HG02973 (cell line): ENCODE measurements around the gene SEC23A.
"Not testable (repeated sequence)": the region's sequence is repeated elsewhere in the genome, so short reads cannot be mapped to it uniquely, and the experiment has no call there.

ENCODE experiments used
- ATAC-seq: cut with Tn5 transposase; IDR thresholded peaks from one replicate; pipeline ENCODE4 v1.9.1; 2021; ENCODE audit warnings: moderate library complexity; ENCODE audit not compliant: unreplicated experiment

The SEC23A gene

DNA sequence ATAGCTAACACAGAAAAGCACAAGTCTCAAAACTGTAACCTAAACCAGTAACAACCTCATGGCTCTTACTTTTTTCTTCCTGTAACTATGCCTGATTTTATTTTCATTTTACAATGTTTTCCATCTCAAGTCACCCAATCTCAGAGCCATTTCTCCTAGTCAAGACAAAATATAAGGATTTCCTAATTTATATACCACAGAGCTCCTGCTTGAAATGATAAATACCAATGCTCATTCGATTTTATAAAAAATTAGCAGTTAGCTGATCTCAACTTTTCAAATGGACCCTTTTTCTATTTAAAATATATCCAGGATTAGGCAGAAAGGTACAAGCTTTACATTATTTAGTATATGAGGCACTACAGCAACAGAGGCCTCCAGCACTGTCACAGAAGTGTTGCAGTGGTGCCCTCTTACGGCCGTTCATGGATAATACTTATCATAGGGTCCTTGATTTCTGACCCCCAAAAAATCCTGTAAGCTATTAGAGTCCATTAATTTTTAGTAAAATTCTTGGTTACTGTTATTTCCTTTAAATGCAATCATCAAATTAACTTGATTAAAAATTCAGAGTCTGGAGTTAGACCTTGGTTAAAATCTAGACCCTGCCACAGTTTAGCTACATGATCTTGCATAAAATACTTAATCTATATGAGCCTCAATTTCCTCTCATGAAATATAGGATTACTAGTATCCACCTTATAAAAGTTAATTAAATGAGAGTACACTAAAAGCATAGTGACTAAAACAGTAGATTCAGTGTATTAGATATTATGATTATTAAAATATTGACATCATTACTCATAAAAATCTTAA is 68.3 kb downstream of the SEC23A start:
- ATAC-seq, result no peak

DNA sequence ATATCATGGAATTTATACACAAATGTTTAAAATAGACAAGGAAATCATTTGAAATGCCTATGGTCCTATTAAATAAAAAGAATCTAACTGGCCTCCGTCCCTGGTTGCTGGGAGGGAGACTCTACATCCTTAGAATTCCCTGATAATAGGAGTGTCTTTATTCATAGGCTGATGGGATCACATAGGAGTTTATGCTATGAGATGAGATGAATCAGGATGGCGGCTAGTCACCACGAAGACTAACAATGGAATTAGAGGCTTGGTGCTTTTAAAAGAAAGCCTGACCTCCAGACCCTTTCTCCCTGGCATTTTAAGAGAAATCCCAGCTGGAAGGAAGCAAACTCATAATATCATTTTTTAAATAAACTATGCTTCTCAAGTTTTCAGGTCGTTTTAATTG is 69.7 kb downstream of the SEC23A start:
- ATAC-seq, result no peak

DNA sequence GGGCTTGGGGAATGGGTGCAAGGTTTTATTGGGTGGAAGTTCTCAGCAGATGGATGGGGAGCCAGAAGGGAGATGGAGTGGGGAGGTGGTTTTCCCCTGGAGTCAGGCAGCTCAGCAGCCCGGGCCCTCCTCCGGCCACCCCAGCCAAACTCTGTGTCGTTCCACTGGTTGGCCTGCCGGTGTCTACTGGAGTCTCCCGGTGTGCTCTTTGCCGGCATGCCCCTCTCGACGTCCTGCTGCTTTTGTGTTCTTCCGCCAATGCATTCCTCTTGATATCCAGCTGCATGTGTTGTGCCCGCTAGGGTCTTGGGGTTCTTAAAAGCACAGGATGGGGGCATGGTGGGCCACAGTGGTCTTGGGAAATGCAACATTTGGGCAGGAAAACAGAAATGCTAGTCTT is 72.8 kb downstream of the SEC23A start:
- no peak for ATAC-seq

DNA sequence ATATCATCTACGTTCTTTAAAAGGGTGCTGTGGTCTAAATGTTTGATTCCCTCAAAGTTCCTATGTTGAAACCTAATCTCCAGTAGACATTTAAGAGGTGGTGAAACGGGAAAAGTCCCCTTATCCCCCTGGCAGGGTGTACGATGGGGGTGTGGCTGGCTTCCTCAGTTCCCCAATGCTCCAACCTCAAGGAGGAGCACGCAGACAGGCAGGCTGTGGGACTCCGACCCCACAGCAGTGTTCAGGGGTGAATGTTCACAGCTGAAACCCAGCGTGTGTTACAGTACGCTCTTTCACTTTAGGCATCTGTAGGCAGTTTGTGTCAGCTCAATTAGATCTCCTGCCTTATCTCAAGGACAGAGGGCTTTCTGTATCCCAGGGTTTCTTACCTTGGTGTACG is 73.2 kb downstream of the SEC23A start:
- no peak for ATAC-seq

DNA sequence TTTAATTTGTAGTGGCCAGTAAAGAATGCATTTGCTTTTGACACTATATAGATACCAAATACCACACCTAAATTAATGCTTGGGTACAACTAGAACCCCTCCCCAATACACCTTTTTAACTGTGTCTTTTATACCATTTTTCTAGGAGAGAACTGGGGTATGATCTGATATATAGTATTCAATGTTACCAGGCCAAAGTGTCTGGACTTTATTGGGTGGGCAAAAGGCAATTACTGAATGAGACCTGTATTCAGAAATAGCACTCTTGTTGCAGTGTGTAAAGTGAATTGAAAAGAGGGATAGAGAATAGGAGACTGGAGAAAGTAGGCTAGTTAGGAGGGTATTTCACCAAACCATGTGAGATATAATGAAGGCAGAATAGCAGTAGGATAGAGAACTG is 74.4 kb downstream of the SEC23A start:
- no peak for ATAC-seq

GRCh38 chr14:39025810-39026627 is 77.0 kb downstream of the SEC23A start:
- no peak for ATAC-seq

GRCh38 chr14:39025250-39025809 is 77.7 kb downstream of the SEC23A start:
- no peak for ATAC-seq

DNA sequence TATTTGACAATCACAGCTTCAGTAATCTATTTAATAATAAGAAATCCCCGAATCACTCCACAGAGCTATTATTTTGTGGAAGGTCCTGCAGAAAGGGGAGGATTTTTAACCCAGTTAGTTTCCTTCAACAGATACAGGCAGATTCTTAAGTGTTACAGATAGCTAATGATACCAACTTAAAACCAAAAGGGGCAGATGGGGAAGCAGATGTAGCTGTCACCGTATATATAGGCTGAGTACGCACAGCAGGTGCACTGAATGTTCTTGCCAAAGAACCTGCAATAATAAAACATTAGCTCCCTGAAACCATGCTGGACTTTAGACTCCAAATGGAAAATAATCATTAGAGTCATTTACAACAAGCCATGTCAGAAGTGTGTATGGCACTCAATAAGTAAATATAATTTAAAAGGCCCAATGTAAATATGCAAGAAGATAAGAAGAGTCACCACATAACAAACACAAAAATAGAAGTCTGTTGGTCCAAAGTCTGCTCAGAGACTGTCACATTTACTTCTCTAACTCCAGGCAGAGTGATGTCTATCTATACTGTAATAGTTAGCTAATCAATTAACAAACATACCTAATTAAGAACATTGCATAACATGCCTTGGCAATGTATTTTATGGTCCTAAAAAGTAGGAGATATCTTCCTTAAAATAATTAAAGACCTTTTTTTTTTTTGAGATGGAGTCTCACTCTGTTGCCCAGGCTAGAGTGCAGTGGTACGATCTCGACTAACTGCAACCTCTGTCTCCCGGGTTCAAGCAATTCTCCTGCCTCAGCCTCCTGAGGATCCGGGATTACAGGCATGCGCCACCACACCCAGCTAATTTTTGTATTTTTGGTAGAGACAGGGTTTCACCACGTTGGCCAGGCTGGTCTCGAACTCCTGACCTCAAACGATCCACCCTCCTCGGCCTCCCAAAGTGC is 78.8 kb downstream of the SEC23A start:
- ATAC-seq, result no peak

GRCh38 chr14:39017096-39018016 is 85.7 kb downstream of the SEC23A start:
- ATAC-seq, result not testable (repeated sequence)

DNA sequence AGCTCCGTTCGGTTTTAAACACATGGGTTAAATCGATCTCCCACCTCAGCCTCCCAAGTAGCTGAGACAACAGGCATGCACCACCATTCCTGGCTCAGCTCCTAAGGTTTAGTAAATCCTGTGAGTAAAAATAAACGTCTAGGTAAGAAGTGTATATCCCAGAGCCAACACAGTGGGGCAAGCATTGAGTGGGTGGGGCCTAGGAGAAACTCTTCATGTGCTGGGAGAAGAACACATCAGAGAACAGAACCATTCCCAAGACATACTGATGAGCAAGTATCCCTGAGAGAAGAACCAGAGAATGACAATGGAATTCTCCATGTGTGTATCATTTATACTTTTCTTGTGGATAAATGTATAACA is 86.3 kb downstream of the SEC23A start:
- no peak for ATAC-seq

- no peak for ATAC-seq
Observed at GRCh38 chr14:39015964-39016577, 87.0 kb downstream of the SEC23A start.

DNA sequence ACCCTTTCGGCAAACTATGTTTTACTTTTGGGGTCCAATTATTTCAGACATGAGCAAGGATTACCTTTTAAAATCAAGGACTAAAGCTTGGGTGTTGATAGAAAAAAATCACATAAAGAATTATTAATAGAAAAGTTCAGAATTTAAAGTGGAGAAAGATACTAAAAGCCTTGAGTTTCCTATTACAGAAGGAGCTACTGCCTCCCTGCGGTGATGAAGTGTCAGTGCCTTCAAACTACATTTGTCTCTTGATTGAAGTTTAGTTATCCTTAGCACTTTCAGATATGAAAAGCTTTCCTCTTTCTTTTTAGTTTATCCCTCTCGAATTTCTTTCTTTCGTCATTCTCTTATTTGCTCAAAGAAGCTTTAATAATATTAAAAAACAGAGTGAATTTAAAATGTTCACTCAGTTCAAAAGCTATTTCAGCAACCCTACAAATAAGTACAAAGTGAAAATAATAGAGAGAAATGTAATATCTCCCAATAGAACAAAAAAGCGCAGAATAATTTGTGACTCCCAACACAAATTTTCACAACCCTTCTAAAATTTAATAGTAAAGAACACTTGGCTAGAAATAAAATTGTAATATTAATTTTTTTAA is 87.6 kb downstream of the SEC23A start:
- peak; percentile 87 for ATAC-seq

DNA sequence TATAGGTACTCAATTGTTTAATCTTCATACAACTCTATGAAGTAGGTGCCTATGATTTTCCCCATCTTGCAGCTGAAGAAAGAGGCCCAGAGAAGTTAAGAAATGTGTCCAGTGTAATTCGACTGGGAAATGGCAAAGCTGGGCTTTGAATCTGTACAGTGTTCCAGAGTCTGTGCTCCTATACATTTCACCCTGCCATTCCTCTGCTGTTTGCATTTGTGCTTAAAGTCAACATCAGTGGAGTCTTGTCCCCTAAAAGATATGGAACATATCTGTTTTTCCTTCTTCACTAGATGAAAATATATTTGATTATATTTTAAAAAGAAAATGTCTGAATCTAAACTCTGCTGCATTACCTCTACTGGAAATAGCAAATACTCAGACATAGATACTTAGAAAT is 88.6 kb downstream of the SEC23A start:
- ATAC-seq, result no peak

DNA sequence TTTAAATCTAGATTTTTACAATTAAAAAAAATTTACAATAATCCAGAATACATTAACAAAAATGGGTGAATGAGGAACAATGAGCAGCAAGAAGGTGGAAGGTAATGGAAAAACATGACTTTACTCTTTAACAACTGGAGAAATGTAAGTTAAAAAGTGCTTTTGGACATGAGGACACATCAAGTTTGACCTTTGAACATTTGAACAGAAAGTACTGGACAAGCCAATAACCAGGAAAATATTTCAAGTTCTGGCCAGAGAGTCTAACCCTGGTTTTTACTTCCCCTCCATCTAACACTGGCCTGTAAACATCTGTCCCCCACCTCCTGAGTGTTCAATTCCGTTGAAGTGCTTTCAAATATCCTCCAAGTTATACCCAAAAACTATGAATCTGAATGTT is 94.1 kb downstream of the SEC23A start:
- not testable (repeated sequence) for ATAC-seq

- no peak for ATAC-seq
Observed at GRCh38 chr14:39006721-39007410, 96.2 kb downstream of the SEC23A start.

DNA sequence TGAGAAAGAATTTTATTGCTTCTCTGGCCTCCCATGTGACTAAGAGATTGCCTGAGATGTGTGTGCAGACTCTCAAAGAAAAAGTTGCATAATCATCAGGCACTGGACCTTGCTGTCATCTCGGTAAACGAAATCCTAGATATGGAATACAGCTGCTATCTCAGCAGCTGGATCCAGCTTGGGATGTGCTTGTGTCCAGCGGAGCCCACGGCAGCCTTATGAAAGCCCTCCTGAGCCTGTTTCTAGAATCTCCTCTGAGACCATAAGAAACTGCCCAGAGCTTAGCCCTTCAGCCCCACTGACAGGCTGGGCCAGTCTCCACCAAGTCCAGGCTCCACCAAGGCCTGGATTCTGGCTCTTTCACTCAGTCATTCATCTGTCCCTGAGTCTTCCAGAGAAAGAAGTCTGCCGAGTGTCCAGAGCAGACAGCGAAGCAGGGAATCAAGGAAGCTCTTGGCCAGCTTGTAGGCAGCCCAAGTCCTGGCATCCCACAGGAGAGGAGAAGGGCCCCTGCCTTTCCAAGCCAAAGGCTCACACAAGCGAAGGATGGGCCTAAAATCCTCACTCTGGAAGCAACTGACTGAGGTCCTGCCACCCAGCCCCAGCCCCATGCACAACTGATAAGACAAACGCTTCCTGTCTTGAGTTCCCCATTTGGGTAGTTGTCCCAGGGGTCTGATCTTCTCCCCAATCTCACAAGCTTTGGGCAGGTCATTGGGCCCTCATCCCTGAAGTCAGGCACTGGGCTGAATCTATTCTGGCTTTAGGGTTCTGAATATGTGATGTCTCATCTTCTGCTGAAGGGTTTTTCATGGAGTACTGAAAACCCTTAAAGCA is 97.8 kb downstream of the SEC23A start:
- no peak for ATAC-seq

DNA sequence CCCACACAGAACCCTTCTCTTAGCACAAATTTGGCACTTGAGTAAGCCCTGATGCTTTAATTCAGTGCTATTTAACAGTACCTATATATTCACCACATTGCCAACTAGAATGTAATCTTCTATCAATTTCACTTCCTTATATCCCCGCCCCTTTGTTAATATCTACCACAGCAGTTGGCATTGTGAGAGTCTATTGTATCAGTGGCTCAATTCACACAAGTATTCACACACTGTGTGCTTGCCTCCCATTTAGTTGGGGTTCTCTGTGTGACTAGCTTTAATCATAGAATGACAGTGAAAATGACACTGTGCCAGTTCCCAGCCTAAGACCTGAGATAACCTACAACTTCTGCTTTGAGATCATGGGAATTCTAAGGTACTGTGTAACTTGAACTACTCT is 103.1 kb downstream of the SEC23A start:
- no peak for ATAC-seq

GRCh38 chr14:38994731-38995130 is 108.3 kb downstream of the SEC23A start:
- ATAC-seq, result no peak
